GM23338 (cell line): ENCODE measurements around the gene RGS3. TPM values are rescaled to one million over a fixed set of nuclear protein-coding genes. Genes with fewer than 3 reads are reported as not detected.

Experiments
- ATAC-seq: fragments of 200-7000 bp; cut with Tn5 transposase; 3 replicates; pipeline ENCODE4 v1.9.1; 2020
- DNase-seq: peaks from one replicate; pipeline ENCODE4 v3.0.0-alpha.2; 2015; ENCODE audit warnings: low spot score
- H2AFZ ChIP-seq: fragments of 200-600 bp; sonication (generic); 2 replicates; pipeline ENCODE4 v1.8.0; 2016; ENCODE audit warnings: antibody characterized with exemption, mild to moderate bottlenecking, moderate library complexity
- H3F3A ChIP-seq: fragments of 200-600 bp; sonication (generic); replicated peaks from 2 replicates; pipeline ENCODE4 v1.8.0; 2017; ENCODE audit warnings: antibody characterized with exemption, mixed run types, low read depth
- H3K27ac ChIP-seq: fragments of 200-600 bp; sonication (generic); 2 replicates; pipeline ENCODE4 v1.6.1; 2016; ENCODE audit warnings: low read depth
- H3K27me3 ChIP-seq: fragments of 200-600 bp; sonication (generic); 2 replicates; pipeline ENCODE4 v1.8.0; 2016; ENCODE audit warnings: mild to moderate bottlenecking, mixed run types, moderate library complexity; ENCODE audit not compliant: insufficient read depth
- H3K36me3 ChIP-seq: fragments of 200-600 bp; sonication (generic); 2 replicates; pipeline ENCODE4 v1.8.0; 2016; ENCODE audit warnings: mild to moderate bottlenecking; ENCODE audit not compliant: insufficient read depth
- H3K4me1 ChIP-seq: fragments of 200-600 bp; sonication (generic); 2 replicates; pipeline ENCODE4 v1.8.0; 2016; ENCODE audit warnings: mild to moderate bottlenecking, moderate library complexity; ENCODE audit not compliant: insufficient read depth
- H3K4me2 ChIP-seq: fragments of 200-600 bp; sonication (generic); 2 replicates; pipeline ENCODE4 v1.7.1; 2017; ENCODE audit warnings: mixed run types
- H3K4me3 ChIP-seq: fragments of 200-600 bp; sonication (generic); 2 replicates; pipeline ENCODE4 v1.6.1; 2016; ENCODE audit warnings: mixed run types
- H3K79me2 ChIP-seq: fragments of 200-600 bp; sonication (generic); replicated peaks from 2 replicates; pipeline ENCODE4 v1.8.0; 2017; ENCODE audit warnings: mild to moderate bottlenecking; ENCODE audit not compliant: insufficient read depth
- H3K9me2 ChIP-seq: fragments of 200-600 bp; sonication (generic); 2 replicates; pipeline ENCODE4 v1.8.0; 2017; ENCODE audit not compliant: insufficient read depth
- H4K20me1 ChIP-seq: fragments of 200-600 bp; sonication (generic); replicated peaks from 2 replicates; pipeline ENCODE4 v1.8.0; 2017; ENCODE audit warnings: mild to moderate bottlenecking; ENCODE audit not compliant: insufficient read depth
- H3K27ac Mint-ChIP-seq: 2 replicates; pipeline ENCODE4 v1.8.0; 2020; ENCODE audit warnings: inconsistent platforms, mild to moderate bottlenecking, moderate library complexity, mixed read lengths
- H3K27me3 Mint-ChIP-seq: 3 replicates; pipeline ENCODE4 v1.8.0; 2022; ENCODE audit warnings: low read depth, mild to moderate bottlenecking, moderate library complexity, mixed read lengths, inconsistent platforms; ENCODE audit not compliant: insufficient read depth, poor library complexity
- H3K36me3 Mint-ChIP-seq: 3 replicates; pipeline ENCODE4 v1.8.0; 2021; ENCODE audit warnings: low read depth, mild to moderate bottlenecking, inconsistent platforms, moderate library complexity, mixed read lengths
- H3K4me1 Mint-ChIP-seq: 3 replicates; pipeline ENCODE4 v1.8.0; 2020; ENCODE audit warnings: mild to moderate bottlenecking, inconsistent platforms, mixed read lengths
- H3K4me3 Mint-ChIP-seq: 3 replicates; pipeline ENCODE4 v1.8.0; 2021; ENCODE audit warnings: moderate library complexity, mild to moderate bottlenecking, inconsistent platforms, mixed read lengths
- H3K9me3 Mint-ChIP-seq: 3 replicates; pipeline ENCODE4 v1.8.0; 2020; ENCODE audit warnings: moderate library complexity, mild to moderate bottlenecking, inconsistent platforms, mixed read lengths
- CREB1 ChIP-seq: fragments of 250-450 bp; sonication (Bioruptor Pico); IDR thresholded peaks from 2 replicates; pipeline ENCODE4 v1.5.0; 2020; ENCODE audit warnings: low read depth, mild to moderate bottlenecking, moderate library complexity
- EZH2 ChIP-seq: fragments of 200-600 bp; sonication (generic); IDR thresholded peaks from one replicate; pipeline ENCODE4 v1.8.0; 2017; ENCODE audit warnings: antibody characterized with exemption, mild to moderate bottlenecking, low read depth; ENCODE audit not compliant: unreplicated experiment
- EZH2phosphoT487 ChIP-seq: fragments of 200-600 bp; sonication (generic); IDR thresholded peaks from one replicate; pipeline ENCODE4 v1.8.1; 2018; ENCODE audit warnings: antibody characterized with exemption; ENCODE audit not compliant: unreplicated experiment
- NANOG ChIP-seq: IDR thresholded peaks from 2 replicates; pipeline ENCODE4 v1.6.1; 2016; ENCODE audit warnings: antibody characterized with exemption, borderline replicate concordance
- POLR2AphosphoS5 ChIP-seq: IDR thresholded peaks from 2 replicates; pipeline ENCODE4 v1.6.1; 2016; ENCODE audit warnings: antibody characterized with exemption, low read depth
- REST ChIP-seq: IDR thresholded peaks from one replicate; pipeline ENCODE4 v1.6.1; 2018; ENCODE audit warnings: antibody characterized with exemption; ENCODE audit not compliant: unreplicated experiment
- polyA plus RNA-seq: library from polyadenylated mRNA; unstranded; fragments of >200 nt; fragmentation: Nextera tagmentation; extraction: Ambion mirVana; gene quantifications from 2 replicates; pipeline ENCODE4 v1.2.1, GENCODE V29; 2016
- total RNA-seq: library from RNA; depleted of rRNA; stranded (reverse); fragments of >200 nt; shearing (Covaris generic); gene quantifications from 2 replicates; pipeline ENCODE4 v1.2.3, GENCODE V29; 2014
- TF ChIP-seq, protein P1 (sequence below): IDR thresholded peaks from 2 replicates; pipeline ENCODE4 v1.6.1; 2016; ENCODE audit warnings: antibody characterized with exemption
- TF ChIP-seq, protein P2 (sequence below), 2 experiments: fragments of 200-600 bp in 1 of 2; sonication (generic) in 1 of 2; conservative IDR thresholded peaks; 2 replicates each; pipeline versions ENCODE4 v1.5.1 to v1.6.1; 2016 to 2017; ENCODE audit warnings: antibody characterized with exemption in 2 of 2, low read depth in 2 of 2, mild to moderate bottlenecking in 2 of 2, moderate library complexity in 1 of 2

The RGS3 gene
- total and polyA plus RNA-seq, 2 experiments from 2014 or later: 14.2 to 24.3 TPM

GRCh38 chr9:113474360-113475028 is 11.0 kb downstream of the RGS3 start (continued):
- TF ChIP-seq, protein P1, sequence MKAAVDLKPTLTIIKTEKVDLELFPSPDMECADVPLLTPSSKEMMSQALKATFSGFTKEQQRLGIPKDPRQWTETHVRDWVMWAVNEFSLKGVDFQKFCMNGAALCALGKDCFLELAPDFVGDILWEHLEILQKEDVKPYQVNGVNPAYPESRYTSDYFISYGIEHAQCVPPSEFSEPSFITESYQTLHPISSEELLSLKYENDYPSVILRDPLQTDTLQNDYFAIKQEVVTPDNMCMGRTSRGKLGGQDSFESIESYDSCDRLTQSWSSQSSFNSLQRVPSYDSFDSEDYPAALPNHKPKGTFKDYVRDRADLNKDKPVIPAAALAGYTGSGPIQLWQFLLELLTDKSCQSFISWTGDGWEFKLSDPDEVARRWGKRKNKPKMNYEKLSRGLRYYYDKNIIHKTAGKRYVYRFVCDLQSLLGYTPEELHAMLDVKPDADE: no peak
- TF ChIP-seq EZH2phosphoT487 (no peak), CREB1 (CRISPR knock-in tag) (no peak), POLR2AphosphoS5 (no peak), REST (no peak), EZH2 (no peak)
- TF ChIP-seq, protein P2, sequence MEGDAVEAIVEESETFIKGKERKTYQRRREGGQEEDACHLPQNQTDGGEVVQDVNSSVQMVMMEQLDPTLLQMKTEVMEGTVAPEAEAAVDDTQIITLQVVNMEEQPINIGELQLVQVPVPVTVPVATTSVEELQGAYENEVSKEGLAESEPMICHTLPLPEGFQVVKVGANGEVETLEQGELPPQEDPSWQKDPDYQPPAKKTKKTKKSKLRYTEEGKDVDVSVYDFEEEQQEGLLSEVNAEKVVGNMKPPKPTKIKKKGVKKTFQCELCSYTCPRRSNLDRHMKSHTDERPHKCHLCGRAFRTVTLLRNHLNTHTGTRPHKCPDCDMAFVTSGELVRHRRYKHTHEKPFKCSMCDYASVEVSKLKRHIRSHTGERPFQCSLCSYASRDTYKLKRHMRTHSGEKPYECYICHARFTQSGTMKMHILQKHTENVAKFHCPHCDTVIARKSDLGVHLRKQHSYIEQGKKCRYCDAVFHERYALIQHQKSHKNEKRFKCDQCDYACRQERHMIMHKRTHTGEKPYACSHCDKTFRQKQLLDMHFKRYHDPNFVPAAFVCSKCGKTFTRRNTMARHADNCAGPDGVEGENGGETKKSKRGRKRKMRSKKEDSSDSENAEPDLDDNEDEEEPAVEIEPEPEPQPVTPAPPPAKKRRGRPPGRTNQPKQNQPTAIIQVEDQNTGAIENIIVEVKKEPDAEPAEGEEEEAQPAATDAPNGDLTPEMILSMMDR (conservative IDR thresholded peaks at IDR 0.05; ENCODE audit: low read depth in 2 of 2): no peak

DNA sequence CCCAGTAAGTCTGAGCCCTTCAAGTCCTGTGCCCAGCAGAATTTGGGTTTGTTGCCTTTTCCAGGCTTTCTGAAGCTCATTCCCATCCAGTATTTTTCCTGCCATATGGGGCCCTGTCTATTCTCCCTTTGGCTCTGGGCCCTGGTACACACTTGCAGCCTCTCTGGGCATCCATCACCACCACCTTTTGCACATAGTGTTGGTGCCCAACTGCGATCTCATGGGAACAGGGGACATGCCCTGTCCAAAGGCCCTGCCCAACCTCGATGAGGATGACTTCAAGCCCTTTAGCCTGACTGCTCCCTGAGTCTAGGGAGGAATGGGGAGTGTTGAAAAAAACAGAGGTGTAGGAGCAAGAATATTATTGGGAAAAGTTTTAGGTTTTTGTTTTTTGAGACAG is 11.5 kb downstream of the RGS3 start:
- Histone ChIP-seq H3K27me3 (no peaks in the 10 kb centered on the region), H3K4me2 (no peak overlapping the region), H4K20me1 (no peaks in the 10 kb centered on the region), H3K27ac (no peak overlapping the region), H3K9me2 (no peaks in the 10 kb centered on the region), H3K36me3 (no peaks in the 10 kb centered on the region), H2AFZ (no peak overlapping the region), H3F3A (no peaks in the 10 kb centered on the region), H3K79me2 (no peaks in the 10 kb centered on the region), H3K4me1 (peaks cover 9% of the 10 kb centered on the region), H3K4me3 (no peak overlapping the region)
- no peak overlapping the region for H3K4me3 Mint-ChIP-seq
- peaks cover 1% of the 10 kb centered on the region for H3K27me3 Mint-ChIP-seq
- H3K9me3 Mint-ChIP-seq: 0 out of 3 replicates have a peak, but pooled peaks cover 3% of the 10 kb centered on the region
- ATAC-seq (no peak), DNase-seq (no peak)
- H3K36me3 Mint-ChIP-seq: peaks cover 5% of the 10 kb centered on the region; the same call in 1 of the 3 replicates
- no peak overlapping the region for H3K27ac Mint-ChIP-seq
- H3K4me1 Mint-ChIP-seq: peaks cover 21% of the 10 kb centered on the region
- no peak for TF ChIP-seq REST
- TF ChIP-seq NANOG: no peak
